22Rv1 (cell line): ENCODE data around the gene PTDSS2.

Experiments used
- ZFX ChIP-seq: fragments of 450-650 bp; IDR thresholded peaks from 2 replicates; pipeline ENCODE4 v1.6.1; 2017; ENCODE audit warnings: antibody characterized with exemption, borderline replicate concordance
- TF ChIP-seq, protein P1 (sequence below): fragments of 450-650 bp; IDR thresholded peaks from 2 replicates; pipeline ENCODE4 v1.5.1; 2017; ENCODE audit warnings: mild to moderate bottlenecking

GRCh38 chr11:484616-485015 is 34.5 kb downstream of the PTDSS2 start:
- TF ChIP-seq, protein P1, sequence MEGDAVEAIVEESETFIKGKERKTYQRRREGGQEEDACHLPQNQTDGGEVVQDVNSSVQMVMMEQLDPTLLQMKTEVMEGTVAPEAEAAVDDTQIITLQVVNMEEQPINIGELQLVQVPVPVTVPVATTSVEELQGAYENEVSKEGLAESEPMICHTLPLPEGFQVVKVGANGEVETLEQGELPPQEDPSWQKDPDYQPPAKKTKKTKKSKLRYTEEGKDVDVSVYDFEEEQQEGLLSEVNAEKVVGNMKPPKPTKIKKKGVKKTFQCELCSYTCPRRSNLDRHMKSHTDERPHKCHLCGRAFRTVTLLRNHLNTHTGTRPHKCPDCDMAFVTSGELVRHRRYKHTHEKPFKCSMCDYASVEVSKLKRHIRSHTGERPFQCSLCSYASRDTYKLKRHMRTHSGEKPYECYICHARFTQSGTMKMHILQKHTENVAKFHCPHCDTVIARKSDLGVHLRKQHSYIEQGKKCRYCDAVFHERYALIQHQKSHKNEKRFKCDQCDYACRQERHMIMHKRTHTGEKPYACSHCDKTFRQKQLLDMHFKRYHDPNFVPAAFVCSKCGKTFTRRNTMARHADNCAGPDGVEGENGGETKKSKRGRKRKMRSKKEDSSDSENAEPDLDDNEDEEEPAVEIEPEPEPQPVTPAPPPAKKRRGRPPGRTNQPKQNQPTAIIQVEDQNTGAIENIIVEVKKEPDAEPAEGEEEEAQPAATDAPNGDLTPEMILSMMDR: no peak
- no peak for TF ChIP-seq ZFX
